Activated CD8-positive, alpha-beta memory T cell treated with anti-CD3 and anti-CD28 coated beads for 48 hours (primary cell): ENCODE data around the gene CCDC116.

Source experiments
- DNase-seq, 3 experiments: peaks; one replicate each; pipeline ENCODE4 v3.0.0-alpha.2; 2020; ENCODE audit warnings: low read depth in 2 of 3, low spot score in 2 of 3

The CCDC116 gene

DNA sequence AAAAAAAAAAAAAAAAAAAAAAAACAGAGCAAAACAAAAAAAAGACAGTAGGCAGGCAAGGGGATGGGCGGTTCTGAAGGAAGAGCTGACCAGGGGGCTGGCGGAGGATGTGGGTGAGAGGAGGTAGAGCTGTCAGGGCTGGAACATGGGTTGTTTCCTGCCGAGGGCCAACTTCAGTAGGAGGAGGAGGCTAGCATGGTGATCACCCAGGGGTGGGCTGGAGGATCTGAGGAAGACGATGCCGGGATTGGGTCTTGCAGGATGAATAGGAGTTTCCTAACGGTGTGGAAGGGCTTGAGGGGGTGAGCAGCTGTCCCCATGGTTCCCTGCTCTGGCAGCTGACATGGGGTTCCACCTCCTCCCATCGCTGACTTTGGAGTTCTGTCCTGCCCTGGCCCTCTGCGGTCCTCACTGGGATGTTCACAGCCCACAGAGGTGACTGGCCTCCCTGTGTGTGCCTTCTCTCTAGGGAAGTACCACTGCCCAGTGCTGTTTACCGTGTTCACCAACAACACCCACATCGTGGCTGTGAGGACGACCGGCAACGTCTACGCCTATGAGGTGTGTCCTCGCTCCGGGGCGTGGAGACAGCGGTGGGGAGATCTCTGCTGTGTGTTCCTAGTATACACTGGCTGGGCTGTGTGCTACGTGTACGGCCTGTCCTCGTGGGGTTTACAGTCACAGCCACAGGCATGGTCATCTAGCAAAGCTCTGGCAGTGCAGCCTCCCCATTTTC is 48.4 kb downstream of the CCDC116 start:
- DNase-seq: no peak

DNA sequence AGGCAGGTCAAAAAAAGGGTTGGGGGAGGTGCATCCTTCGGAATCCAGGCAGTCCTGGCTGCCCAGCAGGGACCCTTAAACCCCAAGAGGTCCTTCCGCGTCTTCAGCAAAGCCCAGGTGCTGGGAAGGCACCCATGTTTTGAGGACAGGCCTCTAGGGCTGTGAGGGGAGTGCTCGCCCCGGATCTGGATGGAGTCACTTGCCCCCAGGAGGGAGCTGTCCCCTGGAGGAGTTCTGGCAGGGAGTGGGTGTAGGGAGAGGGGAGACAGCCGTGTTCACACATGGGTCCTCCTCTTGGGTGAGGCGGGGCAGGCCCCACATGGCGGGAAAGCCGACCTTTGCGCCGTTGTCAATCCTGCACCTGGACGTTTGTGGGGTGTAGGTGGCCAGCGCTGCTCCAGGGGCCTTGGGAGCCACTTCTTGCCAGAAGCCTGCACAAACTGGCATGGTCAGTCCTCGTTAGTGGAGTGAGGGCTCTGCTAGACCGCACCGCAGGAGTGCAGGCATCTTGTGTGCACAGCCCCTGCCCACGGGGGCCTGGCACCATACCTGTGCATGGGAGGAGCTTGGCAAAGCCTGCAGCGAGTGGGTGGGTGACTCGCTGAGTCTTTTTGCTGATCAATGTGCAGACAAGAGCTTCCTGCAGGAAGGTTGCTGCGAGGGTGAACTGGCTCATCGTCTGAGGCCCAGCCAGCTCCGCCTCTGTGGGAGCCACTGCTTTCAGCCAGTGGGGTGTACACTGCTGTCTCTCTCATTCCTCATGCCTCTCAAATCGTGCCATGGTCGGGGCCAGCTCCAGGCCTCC is 49.2 kb downstream of the CCDC116 start:
- no peak for DNase-seq

GRCh38 chr22:21682385-21683175 is 50.0 kb downstream of the CCDC116 start:
- no peak for DNase-seq

- DNase-seq: no peak
Measured at GRCh38 chr22:21683401-21683811, 50.8 kb downstream of the CCDC116 start.

DNA sequence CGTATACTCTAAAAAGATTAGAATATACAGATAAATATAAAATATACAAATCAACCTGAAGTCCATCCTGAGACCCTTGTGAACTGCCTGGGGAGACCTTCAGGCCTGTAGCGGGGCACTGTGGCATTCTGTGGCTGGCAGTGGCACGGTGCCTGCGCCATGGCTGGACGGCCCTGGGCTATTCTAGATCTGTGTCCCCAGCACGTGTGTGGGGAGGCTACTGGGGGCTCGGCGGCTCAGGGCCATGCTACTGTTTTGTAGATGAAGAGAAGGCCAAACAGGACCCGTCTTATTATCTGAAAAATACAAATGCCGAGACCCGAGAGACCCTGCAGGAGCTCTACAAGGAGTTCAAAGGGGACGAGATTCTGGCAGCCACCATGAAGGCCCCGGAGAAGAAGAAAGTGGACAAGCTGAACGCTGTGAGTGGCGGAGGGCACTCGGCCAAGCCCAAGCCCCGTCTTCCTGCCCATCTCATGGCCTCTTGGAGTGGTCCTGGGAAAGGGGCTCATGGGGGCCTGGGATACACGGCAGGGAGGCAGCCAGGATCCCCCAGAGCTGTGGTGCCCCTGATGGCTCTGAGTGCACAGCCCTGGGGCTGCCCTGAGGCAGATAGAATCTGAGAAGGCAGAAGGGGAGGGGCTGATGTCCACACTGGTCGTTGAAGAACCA is 52.1 kb downstream of the CCDC116 start:
- no peak for DNase-seq

GRCh38 chr22:21685164-21685513 is 52.6 kb downstream of the CCDC116 start:
- DNase-seq: no peak

DNA sequence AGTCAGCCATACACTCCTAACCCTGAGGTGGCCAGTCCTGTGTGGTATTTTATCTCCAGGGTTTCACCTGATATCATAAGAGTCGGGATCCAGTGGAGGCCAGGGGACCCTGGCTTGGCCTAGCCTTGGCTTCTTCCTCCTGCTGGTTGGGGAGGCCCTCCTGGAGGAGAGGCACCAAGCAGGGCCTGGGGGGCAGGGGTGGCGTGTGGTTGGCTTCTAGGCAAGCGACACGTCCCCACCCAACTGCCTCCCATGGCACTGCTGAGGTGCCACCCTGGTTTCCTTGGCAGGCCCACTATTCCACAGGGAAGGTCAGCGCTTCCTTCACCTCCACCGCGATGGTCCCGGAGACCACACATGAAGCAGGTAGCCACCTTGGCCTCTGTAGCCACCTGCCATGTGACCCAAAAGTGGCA is 53.6 kb downstream of the CCDC116 start:
- no peak for DNase-seq
